ENCODE results near the gene TGM2. TPM values are rescaled to one million over a fixed set of nuclear protein-coding genes. Genes with fewer than 3 reads are reported as not detected.

The TGM2 gene
- polyA plus RNA-seq, 1 donor (not counting 4 experiments of a cell fraction or from before 2014, with no cell fraction given): 18.7 TPM

DNA sequence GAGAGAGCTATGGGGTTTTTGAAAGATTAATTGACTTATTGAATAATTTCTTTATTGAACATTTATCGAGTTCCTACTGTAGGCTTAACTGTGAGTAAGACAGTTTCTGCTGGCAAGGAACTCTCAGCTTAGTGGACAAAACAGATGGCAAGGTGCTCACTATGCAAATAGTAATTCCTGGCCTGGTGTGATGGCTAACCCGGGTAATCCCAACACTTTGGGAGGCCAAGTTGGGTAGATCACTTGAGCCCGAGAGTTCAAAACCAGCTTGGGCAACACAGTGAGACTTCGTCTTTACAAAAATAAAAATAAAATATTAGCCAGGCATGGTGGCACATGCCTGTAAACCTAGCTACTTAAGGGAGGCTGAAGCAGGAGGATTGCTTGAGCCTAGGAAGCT is 13.5 kb upstream of the TGM2 start:
- FAIRE-seq (no peak), DNase-seq (ENCODE audit: low read depth, low spot score) (no peak)
- Histone ChIP-seq H3K27me3 (ENCODE audit: control insufficient read depth, extremely low read depth, insufficient read depth, low read length) (no peaks in the 10 kb centered on the region), H3K4me1 (ENCODE audit: control insufficient read depth, extremely low read depth, insufficient read depth, low read length) (peaks cover 17% of the 10 kb centered on the region), H3K9ac (ENCODE audit: control insufficient read depth, extremely low read depth, insufficient read depth, low read length) (no peak overlapping the region), H3K79me2 (ENCODE audit: control insufficient read depth, insufficient read depth, low read length) (no peaks in the 10 kb centered on the region), H3K27ac (ENCODE audit: control insufficient read depth, insufficient read depth, low read length) (no peak overlapping the region), H3K4me3 (ENCODE audit: control insufficient read depth in 2 of 3, extremely low read depth in 1 of 3, insufficient read depth in 2 of 3, low read depth in 1 of 3, low read length in 3 of 3) (no peak overlapping the region), H3K4me2 (ENCODE audit: control insufficient read depth, extremely low read depth, insufficient read depth, low read depth, low read length) (no peak overlapping the region), H2AFZ (ENCODE audit: control insufficient read depth, low read length) (no peak overlapping the region), H3K9me1 (ENCODE audit: control insufficient read depth, extremely low read depth, insufficient read depth, low read length) (no peaks in the 10 kb centered on the region), H4K20me1 (ENCODE audit: control insufficient read depth, extremely low read depth, insufficient read depth, low read length) (no peaks in the 10 kb centered on the region), H3K36me3 (ENCODE audit: control insufficient read depth in 2 of 2, extremely low read depth in 1 of 2, insufficient read depth in 2 of 2, low read length in 2 of 2) (no peaks in the 10 kb centered on the region), H3K9me3 (ENCODE audit: control insufficient read depth, low read depth, low read length) (no peaks in the 10 kb centered on the region)
- dilution Hi-C loops (cut with MboI; ENCODE audit: extremely low pct_ligation_motif_present, low sequenced_read_pairs): no loop called here
- TF ChIP-seq, protein P1, sequence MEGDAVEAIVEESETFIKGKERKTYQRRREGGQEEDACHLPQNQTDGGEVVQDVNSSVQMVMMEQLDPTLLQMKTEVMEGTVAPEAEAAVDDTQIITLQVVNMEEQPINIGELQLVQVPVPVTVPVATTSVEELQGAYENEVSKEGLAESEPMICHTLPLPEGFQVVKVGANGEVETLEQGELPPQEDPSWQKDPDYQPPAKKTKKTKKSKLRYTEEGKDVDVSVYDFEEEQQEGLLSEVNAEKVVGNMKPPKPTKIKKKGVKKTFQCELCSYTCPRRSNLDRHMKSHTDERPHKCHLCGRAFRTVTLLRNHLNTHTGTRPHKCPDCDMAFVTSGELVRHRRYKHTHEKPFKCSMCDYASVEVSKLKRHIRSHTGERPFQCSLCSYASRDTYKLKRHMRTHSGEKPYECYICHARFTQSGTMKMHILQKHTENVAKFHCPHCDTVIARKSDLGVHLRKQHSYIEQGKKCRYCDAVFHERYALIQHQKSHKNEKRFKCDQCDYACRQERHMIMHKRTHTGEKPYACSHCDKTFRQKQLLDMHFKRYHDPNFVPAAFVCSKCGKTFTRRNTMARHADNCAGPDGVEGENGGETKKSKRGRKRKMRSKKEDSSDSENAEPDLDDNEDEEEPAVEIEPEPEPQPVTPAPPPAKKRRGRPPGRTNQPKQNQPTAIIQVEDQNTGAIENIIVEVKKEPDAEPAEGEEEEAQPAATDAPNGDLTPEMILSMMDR (optimal IDR thresholded peaks at IDR 0.05 in 1 of 3, IDR thresholded peaks at IDR 0.05 in 1 of 3, conservative IDR thresholded peaks at IDR 0.05 in 1 of 3; ENCODE audit: extremely low read depth in 1 of 3, insufficient read depth in 2 of 3, low read length in 3 of 3): no peak
- no peak for TF ChIP-seq EZH2 (IDR thresholded peaks at IDR 0.05; ENCODE audit: low read length)

DNA sequence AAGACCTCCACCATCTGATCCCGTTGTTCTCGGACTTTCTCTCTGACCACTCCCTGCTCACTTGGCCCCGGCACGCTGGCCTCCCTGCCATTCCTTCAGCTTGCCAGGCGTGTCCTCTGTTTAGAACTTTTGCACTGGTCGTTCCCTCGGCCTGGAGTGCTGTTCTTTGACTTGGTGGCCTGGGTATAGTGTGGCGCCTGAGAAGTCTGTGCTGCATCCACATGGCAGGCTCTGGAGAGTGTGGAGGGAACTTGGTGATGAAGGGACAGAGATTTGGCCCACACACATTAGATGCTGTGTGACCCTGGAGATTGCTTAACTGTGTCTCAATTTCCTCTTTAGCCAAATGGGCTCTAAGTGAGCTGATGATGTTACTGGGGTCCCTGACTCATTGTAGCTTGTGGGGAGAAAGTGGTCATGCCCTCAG is 13.0 kb upstream of the TGM2 start:
- H4K20me1 ChIP-seq (ENCODE audit: control insufficient read depth, extremely low read depth, insufficient read depth, low read length): no peaks in the 10 kb centered on the region
- H3K4me2 ChIP-seq (ENCODE audit: control insufficient read depth, extremely low read depth, insufficient read depth, low read depth, low read length): no peak overlapping the region
- no peak overlapping the region for H3K9ac ChIP-seq (ENCODE audit: control insufficient read depth, extremely low read depth, insufficient read depth, low read length)
- DNase-seq (ENCODE audit: low read depth, low spot score): no peak
- no peaks in the 10 kb centered on the region for H3K79me2 ChIP-seq (ENCODE audit: control insufficient read depth, insufficient read depth, low read length)
- no peak overlapping the region for H2AFZ ChIP-seq (ENCODE audit: control insufficient read depth, low read length)
- dilution Hi-C loops (cut with MboI; ENCODE audit: extremely low pct_ligation_motif_present, low sequenced_read_pairs): no loop called here
- FAIRE-seq: no peak
- TF ChIP-seq, protein P1 (optimal IDR thresholded peaks at IDR 0.05 in 1 of 3, IDR thresholded peaks at IDR 0.05 in 1 of 3, conservative IDR thresholded peaks at IDR 0.05 in 1 of 3; ENCODE audit: extremely low read depth in 1 of 3, insufficient read depth in 2 of 3, low read length in 3 of 3): no peak
- TF ChIP-seq EZH2 (IDR thresholded peaks at IDR 0.05; ENCODE audit: low read length): no peak
- no peaks in the 10 kb centered on the region for H3K9me1 ChIP-seq (ENCODE audit: control insufficient read depth, extremely low read depth, insufficient read depth, low read length)
- H3K4me1 ChIP-seq (ENCODE audit: control insufficient read depth, extremely low read depth, insufficient read depth, low read length): peaks cover 18% of the 10 kb centered on the region
- H3K4me3 ChIP-seq (ENCODE audit: control insufficient read depth in 2 of 3, extremely low read depth in 1 of 3, insufficient read depth in 2 of 3, low read depth in 1 of 3, low read length in 3 of 3): no peak overlapping the region
- no peaks in the 10 kb centered on the region for H3K36me3 ChIP-seq (ENCODE audit: control insufficient read depth in 2 of 2, extremely low read depth in 1 of 2, insufficient read depth in 2 of 2, low read length in 2 of 2)
- H3K9me3 ChIP-seq (ENCODE audit: control insufficient read depth, low read depth, low read length): no peaks in the 10 kb centered on the region
- no peaks in the 10 kb centered on the region for H3K27me3 ChIP-seq (ENCODE audit: control insufficient read depth, extremely low read depth, insufficient read depth, low read length)
- no peak overlapping the region for H3K27ac ChIP-seq (ENCODE audit: control insufficient read depth, insufficient read depth, low read length)
